HepG2 (cell line): Measurements from ENCODE around the gene CEP162. TPM values are rescaled to one million over a fixed set of nuclear protein-coding genes. Genes with fewer than 3 reads are reported as not detected.
"Not testable (repeated sequence)": the region's sequence is repeated elsewhere in the genome, so short reads cannot be mapped to it uniquely, and the experiment has no call there.

Experiments used
- ATF2 ChIP-seq: sonication (generic); formaldehyde crosslinking; IDR thresholded peaks from 2 replicates; pipeline ENCODE4 v1.4.0; 2020; ENCODE audit warnings: missing genetic modification reagents
- BCL6 ChIP-seq: IDR thresholded peaks from 2 replicates; pipeline ENCODE4 v1.6.1; 2016; ENCODE audit warnings: missing genetic modification reagents, missing compliant biosample characterization
- CEBPG ChIP-seq: IDR thresholded peaks from 2 replicates; pipeline ENCODE4 v1.6.1; 2016
- DPF2 ChIP-seq: sonication (generic); formaldehyde crosslinking; IDR thresholded peaks from 2 replicates; pipeline ENCODE4 v1.4.0; 2020; ENCODE audit warnings: mild to moderate bottlenecking, low read depth, missing genetic modification reagents, borderline replicate concordance
- EP300 ChIP-seq, 3 experiments: sonication (generic) in 1 of 3; formaldehyde crosslinking in 1 of 3; IDR thresholded peaks; 2 replicates each; pipeline versions ENCODE4 v1.5.1 to v1.6.1; 2011 to 2020; ENCODE audit warnings: low read depth in 2 of 3, low read length in 2 of 3, borderline replicate concordance in 1 of 3, improper control_type of control experiment in 1 of 3, mild to moderate bottlenecking in 1 of 3, missing genetic modification reagents in 1 of 3, moderate library complexity in 1 of 3
- ETV5 ChIP-seq: IDR thresholded peaks from 2 replicates; pipeline ENCODE4 v1.6.1; 2018; ENCODE audit warnings: missing biosample characterization, missing genetic modification reagents, inconsistent platforms, borderline replicate concordance
- FOXA3 ChIP-seq: IDR thresholded peaks from 2 replicates; pipeline ENCODE4 v1.6.1; 2016; ENCODE audit warnings: missing genetic modification reagents, missing compliant biosample characterization
- FOXP4 ChIP-seq: sonication (generic); formaldehyde crosslinking; IDR thresholded peaks from 2 replicates; pipeline ENCODE4 v1.4.0; 2020; ENCODE audit warnings: missing genetic modification reagents
- GFI1 ChIP-seq: sonication (generic); formaldehyde crosslinking; IDR thresholded peaks from 2 replicates; pipeline ENCODE4 v1.5.0; 2020; ENCODE audit warnings: missing genetic modification reagents, mild to moderate bottlenecking, borderline replicate concordance
- HNF4A ChIP-seq: sonication (generic); formaldehyde crosslinking; IDR thresholded peaks from 2 replicates; pipeline ENCODE4 v1.4.0; 2020; ENCODE audit warnings: missing genetic modification reagents
- ISL2 ChIP-seq: sonication (generic); formaldehyde crosslinking; IDR thresholded peaks from 2 replicates; pipeline ENCODE4 v1.5.0; 2020; ENCODE audit warnings: missing genetic modification reagents
- MIXL1 ChIP-seq: IDR thresholded peaks from 2 replicates; pipeline ENCODE4 v1.6.1; 2016
- NCOA2 ChIP-seq: sonication (generic); formaldehyde crosslinking; IDR thresholded peaks from 2 replicates; pipeline ENCODE4 v1.8.0; 2022; ENCODE audit warnings: inconsistent platforms
- RCOR2 ChIP-seq: IDR thresholded peaks from 2 replicates; pipeline ENCODE4 v1.6.1; 2016; ENCODE audit warnings: missing biosample characterization, missing genetic modification reagents
- SOX13 ChIP-seq, 3 experiments: fragments of 450-650 bp in 1 of 3; sonication (generic) in 1 of 3; formaldehyde crosslinking in 1 of 3; IDR thresholded peaks in 2 of 3; conservative IDR thresholded peaks in 1 of 3; 2 replicates each; pipeline versions ENCODE4 v1.5.0 to v1.6.1; 2016 to 2020; ENCODE audit warnings: antibody characterized with exemption in 1 of 3, mild to moderate bottlenecking in 1 of 3, missing compliant biosample characterization in 1 of 3, missing genetic modification reagents in 1 of 3, moderate library complexity in 1 of 3
- ZMYM2 ChIP-seq: sonication (generic); formaldehyde crosslinking; IDR thresholded peaks from 2 replicates; pipeline ENCODE4 v1.8.0; 2022; ENCODE audit warnings: mild to moderate bottlenecking, missing genetic modification reagents
- ZNF646 ChIP-seq: sonication (generic); formaldehyde crosslinking; IDR thresholded peaks from 2 replicates; pipeline ENCODE4 v1.9.0; 2021; ENCODE audit warnings: mild to moderate bottlenecking, missing genetic modification reagents
- polyA plus RNA-seq, 8 experiments: library from polyadenylated mRNA; depleted of rRNA in 3 of 8; stranded (reverse) in 7 of 8; unstranded in 1 of 8; fragments of >200 nt; fragmentation: Illumina TruSeq in 4 of 8; extraction: Trizol in 4 of 8; gene quantifications; 2 replicates each; pipeline versions ENCODE4 v1.2.1 to v1.2.3, GENCODE V29; 2011 to 2016; ENCODE audit warnings: low read depth in 4 of 8, missing spikeins in 1 of 8, mixed read lengths in 1 of 8; ENCODE audit not compliant: insufficient read depth in 1 of 8
- total RNA-seq, 5 experiments: library from RNA; depleted of rRNA; stranded (reverse); fragments of >200 nt; fragmentation: Illumina TruSeq; extraction: Trizol; gene quantifications; 2 replicates each; pipeline ENCODE4 v1.2.3, GENCODE V29; 2016; ENCODE audit warnings: low read depth in 1 of 5

CEP162 gene
- total and polyA plus RNA-seq, 2 of the 13 experiments (the other 11 are each of a cell fraction or from before 2014, with no cell fraction given) = 0.50 to 7.9 TPM

GRCh38 chr6:84129588-84129987 lies 97.9 kb downstream of the CEP162 start (continued):
- TF ChIP-seq ZNF646 (CRISPR knock-in tag) = peak; percentile 73; the same call in 1 of the 2 replicates
- TF ChIP-seq EP300 (IDR thresholded peaks at IDR 0.05; ENCODE audit: low read depth in 2 of 2, low read length in 2 of 2) = peak in 1 of 2 experiments; percentile 55; a peak in 1 of 4 replicates
- TF ChIP-seq EP300 (CRISPR knock-in tag; IDR thresholded peaks at IDR 0.05; ENCODE audit: borderline replicate concordance) = not testable (repeated sequence)
- 0 out of 2 replicates have a peak, but pooled peaks have one; percentile 22 for TF ChIP-seq ATF2
- peak; percentile 65; the same call in 1 of the 2 replicates for TF ChIP-seq FOXA3
- TF ChIP-seq HNF4A (CRISPR knock-in tag) = peak; percentile 65
- 0 out of 2 replicates have a peak, but pooled peaks have one; percentile 11 for TF ChIP-seq BCL6 (CRISPR knock-in tag)
- peak; percentile 28; the same call in 1 of the 2 replicates for TF ChIP-seq SOX13 (IDR thresholded peaks at IDR 0.05)
- TF ChIP-seq SOX13 (CRISPR knock-in tag; conservative IDR thresholded peaks at IDR 0.05 in 1 of 2, IDR thresholded peaks at IDR 0.05 in 1 of 2) = peak in 1 of 2 experiments; percentile 76; a peak in 2 of 4 replicates
- peak; percentile 21; the same call in 1 of the 2 replicates for TF ChIP-seq GFI1
- TF ChIP-seq NCOA2 (CRISPR knock-in tag) = 0 out of 2 replicates have a peak, but pooled peaks have one; percentile 44
- TF ChIP-seq ETV5 = peak; percentile 28; the same call in 1 of the 2 replicates
- TF ChIP-seq MIXL1 (CRISPR knock-in tag) = peak; percentile 60; the same call in 1 of the 2 replicates
- 0 out of 2 replicates have a peak, but pooled peaks have one; percentile 7 for TF ChIP-seq CEBPG (CRISPR knock-in tag)
- TF ChIP-seq DPF2 = 0 out of 2 replicates have a peak, but pooled peaks have one; percentile 39
- TF ChIP-seq FOXP4 (CRISPR knock-in tag) = peak; percentile 65
- TF ChIP-seq ZMYM2 (CRISPR knock-in tag) = peak; percentile 82; the same call in 1 of the 2 replicates
- peak; percentile 87 for TF ChIP-seq ISL2 (CRISPR knock-in tag)
- peak; percentile 75; the same call in 1 of the 2 replicates for TF ChIP-seq RCOR2 (CRISPR knock-in tag)
